Stimulated activated CD8-positive, alpha-beta memory T cell treated with anti-CD3 and anti-CD28 coated beads, Interleukin-12 subunit alpha, Interleukin-12 subunit beta, amount 100 ng/mL, for 1 hour (primary cell): Measurements from ENCODE around the gene CAPN7.

Source experiments
- DNase-seq: peaks from one replicate; pipeline ENCODE4 v3.0.0-alpha.2; 2020; ENCODE audit warnings: low read depth

CAPN7 gene

DNA sequence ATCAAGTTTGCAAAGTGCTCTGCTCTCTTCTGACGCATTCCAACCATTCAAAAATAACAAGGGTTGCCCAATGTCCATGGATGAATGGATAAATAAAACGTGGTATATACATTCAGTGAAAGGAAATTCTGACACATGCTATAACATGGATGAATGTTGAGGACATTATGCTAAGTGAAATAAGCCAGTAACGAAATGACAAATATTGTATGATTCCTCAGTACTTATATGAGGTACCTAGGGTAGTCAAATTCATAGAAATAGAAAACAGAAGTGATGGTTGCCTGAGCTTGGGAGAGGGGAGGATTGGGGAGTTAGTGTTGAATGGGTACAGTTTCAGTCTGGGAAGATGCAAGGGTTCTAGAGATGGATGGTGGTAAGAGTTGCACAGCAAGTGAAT is 92.5 kb downstream of the CAPN7 start:
- no peak for DNase-seq

DNA sequence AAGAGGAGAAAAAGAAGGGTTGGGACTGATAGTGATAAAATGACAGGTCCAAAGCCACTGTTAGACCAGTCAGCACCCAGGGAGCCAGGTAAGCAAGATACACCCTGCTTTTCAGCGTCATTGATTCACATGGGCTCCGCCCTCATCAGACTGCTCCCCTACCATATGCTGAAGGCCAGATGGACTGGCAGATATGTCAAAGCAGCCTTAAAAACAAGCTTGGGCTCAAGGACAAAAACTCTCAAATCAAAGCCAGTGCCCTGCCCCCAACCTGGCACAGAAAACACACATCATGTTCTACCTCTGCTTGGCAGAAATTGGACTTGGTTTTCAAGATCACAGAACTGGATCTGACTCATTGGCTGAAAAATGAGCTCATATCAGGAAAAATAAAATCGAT is 93.0 kb downstream of the CAPN7 start:
- DNase-seq = no peak

DNA sequence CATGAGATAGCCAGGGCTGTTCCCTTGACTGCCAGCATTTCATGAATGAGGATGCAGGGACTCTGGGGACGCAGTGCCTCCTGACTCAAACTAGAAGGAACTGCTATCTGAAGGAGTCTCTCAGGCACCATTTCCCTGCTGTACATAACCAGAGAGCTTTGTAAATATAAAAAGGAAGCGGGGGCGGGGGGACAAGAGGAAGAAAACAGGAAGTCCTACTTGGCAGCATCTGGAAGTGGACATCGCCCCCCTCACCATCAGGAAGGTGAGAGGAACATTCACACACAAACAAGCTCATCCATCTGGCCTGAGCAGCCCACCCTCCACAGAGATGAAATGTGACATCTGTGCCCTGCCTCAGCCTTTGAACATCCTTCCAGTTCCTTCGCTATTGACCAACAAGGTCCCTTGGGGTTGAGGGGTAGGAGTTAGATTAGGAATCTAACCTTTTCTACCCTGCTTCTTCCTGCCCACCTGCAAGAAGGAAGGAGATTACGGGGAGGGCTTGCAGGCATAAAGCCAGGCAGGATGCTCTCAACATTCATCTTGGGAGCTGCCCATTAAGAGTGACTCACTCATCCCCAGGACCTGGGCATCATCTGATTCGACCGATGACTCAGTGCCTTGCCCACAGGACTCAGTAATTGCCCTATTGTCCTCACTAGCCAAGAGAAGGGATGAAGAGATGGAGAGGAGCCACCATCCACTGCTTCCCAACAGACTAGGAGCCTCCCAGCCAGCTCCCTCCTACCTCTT is 94.5 kb downstream of the CAPN7 start:
- no peak for DNase-seq

DNA sequence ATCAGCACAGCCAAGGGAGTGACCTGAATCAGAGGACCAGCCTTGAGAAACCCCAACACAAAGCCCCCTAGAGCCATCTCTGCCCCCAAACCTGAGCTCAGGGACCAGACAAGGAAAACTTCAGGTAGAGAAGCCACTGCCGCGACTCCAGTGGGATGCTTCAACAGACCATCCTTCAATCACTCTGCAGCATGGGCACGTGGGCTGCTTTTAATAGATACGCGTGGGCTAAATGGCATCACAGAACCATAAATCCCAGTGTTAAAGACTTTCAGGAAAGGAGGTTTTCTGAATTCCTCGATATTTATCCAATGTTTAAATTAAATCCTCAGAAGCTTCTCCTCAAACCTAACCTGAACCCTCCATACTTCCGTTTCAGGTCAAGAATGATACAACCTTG is 95.7 kb downstream of the CAPN7 start:
- no peak for DNase-seq
